Measurements from ENCODE around the gene INPP5B.

DNA sequence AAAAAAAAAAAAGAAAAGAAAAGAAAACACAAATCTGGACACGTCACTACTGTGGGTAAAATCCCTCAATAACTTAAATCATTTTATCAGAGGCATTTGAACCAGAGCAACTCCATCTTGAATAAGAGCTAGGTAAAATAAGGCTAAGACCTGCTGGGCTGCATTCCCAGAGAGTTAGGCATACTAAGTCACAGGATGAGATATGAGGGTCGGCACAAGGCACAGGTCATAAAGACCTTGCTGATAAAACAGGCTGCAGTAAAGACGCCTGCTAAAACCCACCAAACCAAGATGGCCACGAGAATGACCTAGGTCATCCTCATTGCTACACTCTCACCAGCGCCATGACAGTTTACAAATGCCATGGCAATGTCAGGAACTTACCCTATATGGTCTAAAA, 43.9 kb downstream of the INPP5B start:
- TF ChIP-seq POLR2A (IDR thresholded peaks at IDR 0.05): no peak
- TF ChIP-seq, protein P1, sequence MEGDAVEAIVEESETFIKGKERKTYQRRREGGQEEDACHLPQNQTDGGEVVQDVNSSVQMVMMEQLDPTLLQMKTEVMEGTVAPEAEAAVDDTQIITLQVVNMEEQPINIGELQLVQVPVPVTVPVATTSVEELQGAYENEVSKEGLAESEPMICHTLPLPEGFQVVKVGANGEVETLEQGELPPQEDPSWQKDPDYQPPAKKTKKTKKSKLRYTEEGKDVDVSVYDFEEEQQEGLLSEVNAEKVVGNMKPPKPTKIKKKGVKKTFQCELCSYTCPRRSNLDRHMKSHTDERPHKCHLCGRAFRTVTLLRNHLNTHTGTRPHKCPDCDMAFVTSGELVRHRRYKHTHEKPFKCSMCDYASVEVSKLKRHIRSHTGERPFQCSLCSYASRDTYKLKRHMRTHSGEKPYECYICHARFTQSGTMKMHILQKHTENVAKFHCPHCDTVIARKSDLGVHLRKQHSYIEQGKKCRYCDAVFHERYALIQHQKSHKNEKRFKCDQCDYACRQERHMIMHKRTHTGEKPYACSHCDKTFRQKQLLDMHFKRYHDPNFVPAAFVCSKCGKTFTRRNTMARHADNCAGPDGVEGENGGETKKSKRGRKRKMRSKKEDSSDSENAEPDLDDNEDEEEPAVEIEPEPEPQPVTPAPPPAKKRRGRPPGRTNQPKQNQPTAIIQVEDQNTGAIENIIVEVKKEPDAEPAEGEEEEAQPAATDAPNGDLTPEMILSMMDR (IDR thresholded peaks at IDR 0.05): no peak
